ENCODE measurements around the gene ENPP7.

The ENPP7 gene

GRCh38 chr17:79791735-79792161 is 61.0 kb downstream of the ENPP7 start:
- DNase-seq, result no peak

All from right kidney (tissue), 1 donor.